ENCODE results near the gene ADAMTS9. TPM values are rescaled to one million over a fixed set of nuclear protein-coding genes. Genes with fewer than 3 reads are reported as not detected.
A peak's percentile ranks its signal among the peaks of the same experiment; 100 is the strongest.

Gene ADAMTS9
- total RNA-seq, 4 donors from 2014 or later: 4.8 to 49.8 (median 13.4) TPM

- Histone ChIP-seq H3K4me1 (peaks cover 9 to 22% of the 10 kb centered on the region in 2 donors), H3K36me3 (no peaks in the 10 kb centered on the region), H3K27me3 (no peaks in the 10 kb centered on the region), H3K9me3 (no peaks in the 10 kb centered on the region), H3K27ac (peak overlapping the region; percentile 90 to 97 (median 93)), H3K4me3 (peak overlapping the region; percentile 56 to 95 (median 88))
- TF ChIP-seq, protein P1, sequence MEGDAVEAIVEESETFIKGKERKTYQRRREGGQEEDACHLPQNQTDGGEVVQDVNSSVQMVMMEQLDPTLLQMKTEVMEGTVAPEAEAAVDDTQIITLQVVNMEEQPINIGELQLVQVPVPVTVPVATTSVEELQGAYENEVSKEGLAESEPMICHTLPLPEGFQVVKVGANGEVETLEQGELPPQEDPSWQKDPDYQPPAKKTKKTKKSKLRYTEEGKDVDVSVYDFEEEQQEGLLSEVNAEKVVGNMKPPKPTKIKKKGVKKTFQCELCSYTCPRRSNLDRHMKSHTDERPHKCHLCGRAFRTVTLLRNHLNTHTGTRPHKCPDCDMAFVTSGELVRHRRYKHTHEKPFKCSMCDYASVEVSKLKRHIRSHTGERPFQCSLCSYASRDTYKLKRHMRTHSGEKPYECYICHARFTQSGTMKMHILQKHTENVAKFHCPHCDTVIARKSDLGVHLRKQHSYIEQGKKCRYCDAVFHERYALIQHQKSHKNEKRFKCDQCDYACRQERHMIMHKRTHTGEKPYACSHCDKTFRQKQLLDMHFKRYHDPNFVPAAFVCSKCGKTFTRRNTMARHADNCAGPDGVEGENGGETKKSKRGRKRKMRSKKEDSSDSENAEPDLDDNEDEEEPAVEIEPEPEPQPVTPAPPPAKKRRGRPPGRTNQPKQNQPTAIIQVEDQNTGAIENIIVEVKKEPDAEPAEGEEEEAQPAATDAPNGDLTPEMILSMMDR (IDR thresholded peaks at IDR 0.05 in 4 of 5, conservative IDR thresholded peaks at IDR 0.05 in 1 of 5): no peak
- no peak for TF ChIP-seq POLR2A (IDR thresholded peaks at IDR 0.05)
- DNase-seq: no peak
- peak; percentile 1 to 7 for ATAC-seq
- in situ Hi-C loops (cut with MboI; ENCODE audit: low sequenced_read_pairs in 4 of 4): loop anchor here in 1 of 4 donors (25.0 kb wide), 1 partner anchor 725 kb away; no protein-coding TSS in a partner anchor
- intact Hi-C loops (cut with DNase I; ENCODE audit: low total_unique reads): loop anchor here (2.0 to 10.0 kb wide), 5 partner anchors 75 to 1538 kb away; partner anchors contain the start of gene SLC25A26
Observed at GRCh38 chr3:64687086-64687780, 567 bp downstream of the ADAMTS9 start.

DNA sequence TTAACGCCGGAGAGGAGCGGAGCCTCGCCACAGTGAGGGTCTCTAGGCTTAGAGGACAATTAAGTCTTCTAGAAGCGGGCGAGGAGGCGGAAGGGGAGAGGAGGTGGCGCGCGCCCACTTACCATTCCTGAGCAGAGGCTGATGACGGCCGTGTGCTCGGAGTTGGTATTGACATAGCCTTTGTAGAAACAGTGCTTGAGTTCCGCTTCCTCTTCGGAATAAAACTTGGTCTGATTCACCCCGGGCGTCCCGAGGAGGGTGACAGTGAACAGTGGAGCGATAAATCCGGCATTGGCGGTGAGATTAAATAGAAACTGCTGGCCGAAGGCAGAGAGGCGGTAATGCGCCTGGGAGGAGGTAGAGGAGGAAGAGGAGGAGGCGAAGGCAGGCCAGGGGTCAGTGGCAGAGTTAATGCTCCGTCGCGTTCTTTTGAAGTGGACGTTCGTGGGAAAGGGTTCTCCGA lies 1.3 kb downstream of the ADAMTS9 start:
- H3K9me3 ChIP-seq: no peaks in the 10 kb centered on the region
- peak in 1 of 2 donors; percentile 11 for DNase-seq
- H3K27ac ChIP-seq: peak overlapping the region; percentile 90 to 97 (median 93)
- no peaks in the 10 kb centered on the region for H3K36me3 ChIP-seq
- in situ Hi-C loops (cut with MboI; ENCODE audit: low sequenced_read_pairs in 4 of 4) (loop anchor here in 1 of 4 donors (25.0 kb wide), 1 partner anchor 726 kb away; no protein-coding TSS in a partner anchor), intact Hi-C loops (cut with DNase I; ENCODE audit: low total_unique reads) (loop anchor here (1.0 to 10.0 kb wide), 7 partner anchors 42 to 1538 kb away; partner anchors contain the start of gene SLC25A26)
- peak; percentile 24 for ATAC-seq
- no peaks in the 10 kb centered on the region for H3K27me3 ChIP-seq
- TF ChIP-seq POLR2A (IDR thresholded peaks at IDR 0.05): no peak
- TF ChIP-seq, protein P1 (IDR thresholded peaks at IDR 0.05 in 4 of 5, conservative IDR thresholded peaks at IDR 0.05 in 1 of 5): no peak
- H3K4me1 ChIP-seq: peaks cover 4 to 17% of the 10 kb centered on the region in 2 donors
- H3K4me3 ChIP-seq: peak overlapping the region; percentile 56 to 95 (median 88)

DNA sequence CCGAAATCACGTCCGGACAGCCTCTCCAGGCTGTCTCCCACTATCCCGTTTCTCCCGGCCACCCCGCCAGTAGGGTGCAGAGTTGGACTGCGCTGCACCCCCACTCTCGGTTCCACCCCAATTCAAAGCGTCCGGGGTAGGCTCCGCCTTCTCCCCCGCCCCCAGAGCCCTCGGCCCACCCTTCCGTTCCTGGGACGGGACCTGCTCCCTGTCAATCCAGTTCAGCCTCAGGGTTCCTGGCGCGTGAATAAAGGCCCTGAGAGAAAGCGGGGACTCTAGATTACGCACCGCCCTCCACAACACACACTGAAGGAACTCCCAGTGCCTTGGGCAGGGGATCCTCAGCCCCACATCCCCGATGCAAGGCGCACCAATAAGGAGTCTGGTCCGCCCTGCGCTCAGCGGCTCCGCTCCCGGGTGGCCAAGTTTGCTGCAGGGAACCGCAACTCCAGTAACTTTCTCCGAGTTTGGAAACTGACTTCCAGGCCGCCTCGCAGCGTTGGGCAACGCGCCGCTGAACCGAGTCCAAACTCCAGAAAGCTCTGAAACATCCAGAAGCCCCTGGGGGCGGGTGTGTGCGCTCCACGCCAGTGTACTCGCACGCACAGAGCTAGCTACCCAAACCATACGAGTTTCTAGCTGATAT lies 1.9 kb downstream of the ADAMTS9 start:
- in situ Hi-C loops (cut with MboI; ENCODE audit: low sequenced_read_pairs in 4 of 4) (loop anchor here in 1 of 4 donors (25.0 kb wide), 1 partner anchor 726 kb away; no protein-coding TSS in a partner anchor), intact Hi-C loops (cut with DNase I; ENCODE audit: low total_unique reads) (loop anchor here (1.0 to 10.0 kb wide), 9 partner anchors 42 to 1539 kb away; partner anchors contain the start of gene SLC25A26)
- Histone ChIP-seq H3K27ac (peak overlapping the region; percentile 90 to 97 (median 93)), H3K36me3 (peaks cover 0 to 3% of the 10 kb centered on the region in 2 donors), H3K4me3 (peak overlapping the region; percentile 56 to 95 (median 88)), H3K4me1 (peaks cover 0 to 15% of the 10 kb centered on the region in 2 donors), H3K9me3 (no peaks in the 10 kb centered on the region), H3K27me3 (no peaks in the 10 kb centered on the region)
- DNase-seq: peak; percentile 84 to 92
- TF ChIP-seq, protein P1 (IDR thresholded peaks at IDR 0.05 in 4 of 5, conservative IDR thresholded peaks at IDR 0.05 in 1 of 5): peak in 3 of 5 experiments; percentile 49 to 62 (median 52)
- TF ChIP-seq POLR2A (IDR thresholded peaks at IDR 0.05): peak; percentile 80 to 91
- ATAC-seq: peak; percentile 76 to 78

- intact Hi-C loops (cut with DNase I; ENCODE audit: low total_unique reads) (loop anchor here (1.0 to 10.0 kb wide), 6 partner anchors 73 to 1539 kb away; partner anchors contain the start of gene SLC25A26), in situ Hi-C loops (cut with MboI; ENCODE audit: low sequenced_read_pairs in 4 of 4) (loop anchor here in 1 of 4 donors (25.0 kb wide), 1 partner anchor 727 kb away; no protein-coding TSS in a partner anchor)
- H3K36me3 ChIP-seq: peaks cover 0 to 8% of the 10 kb centered on the region in 2 donors
- H3K27ac ChIP-seq: peak overlapping the region; percentile 90 to 97 (median 93)
- ATAC-seq: peak; percentile 27 to 37
- peak overlapping the region; percentile 56 to 95 (median 88) for H3K4me3 ChIP-seq
- TF ChIP-seq POLR2A (IDR thresholded peaks at IDR 0.05): no peak
- TF ChIP-seq, protein P1 (IDR thresholded peaks at IDR 0.05 in 4 of 5, conservative IDR thresholded peaks at IDR 0.05 in 1 of 5): peak in 1 of 5 experiments; percentile 32
- H3K27me3 ChIP-seq: no peaks in the 10 kb centered on the region
- peak; percentile 24 to 36 for DNase-seq
- peaks cover 0 to 15% of the 10 kb centered on the region in 2 donors for H3K4me1 ChIP-seq
- no peaks in the 10 kb centered on the region for H3K9me3 ChIP-seq
Observed at GRCh38 chr3:64685331-64685799, 2.4 kb downstream of the ADAMTS9 start.
